LHCN-M2 (cell line): ENCODE data around the gene CNTN4. TPM values are rescaled to one million over a fixed set of nuclear protein-coding genes. Genes with fewer than 3 reads are reported as not detected.
"Not testable (repeated sequence)": the region's sequence is repeated elsewhere in the genome, so short reads cannot be mapped to it uniquely, and the experiment has no call there.

ENCODE experiments used
- DNase-seq: peaks from one replicate; pipeline ENCODE4 v3.0.0-alpha.2; 2012; ENCODE audit warnings: low read depth
- polyA plus RNA-seq: library from polyadenylated mRNA; unstranded; fragments of >200 nt; gene quantifications from one replicate; pipeline ENCODE4 v1.2.1, GENCODE V29; 2012; ENCODE audit warnings: missing spikeins
- total RNA-seq: library from RNA; depleted of rRNA; stranded (reverse); fragments of >200 nt; gene quantifications from 2 replicates; pipeline ENCODE4 v1.2.3, GENCODE V29; 2014; rRNA removed

The CNTN4 gene
- total RNA-seq = not detected in 2 replicates
- not detected for polyA plus RNA-seq

DNA sequence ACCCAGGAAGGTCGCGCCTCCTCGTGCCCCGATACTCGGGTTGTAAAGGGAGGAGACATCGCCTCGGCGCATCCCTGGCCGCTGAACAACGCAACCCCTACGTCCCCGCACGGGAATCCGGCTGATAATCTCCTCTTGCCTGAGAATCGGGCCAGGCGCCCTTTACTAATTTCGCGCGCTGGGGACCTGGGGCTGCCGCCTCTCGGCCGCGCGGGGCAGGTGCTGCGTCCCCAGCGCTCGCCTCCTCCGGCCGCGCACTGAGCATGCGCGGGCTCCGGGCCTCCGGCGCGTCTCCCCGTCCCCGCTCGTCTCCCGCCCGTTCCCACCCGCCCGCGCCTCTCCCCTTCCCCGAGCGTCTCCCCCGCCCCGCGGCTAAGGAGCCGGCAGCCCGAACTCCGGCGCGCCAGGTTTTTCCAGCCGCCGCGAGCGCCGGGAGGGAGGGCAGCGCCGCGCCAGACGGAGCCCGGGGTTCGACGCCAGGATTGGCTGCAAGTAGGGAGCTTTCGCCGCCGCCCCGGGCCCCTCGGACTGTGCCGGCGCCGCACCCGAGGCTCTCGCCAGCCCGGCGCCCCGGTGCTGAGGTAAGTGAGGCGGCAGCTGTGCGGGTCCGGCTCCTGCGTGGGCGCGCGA, at the start of gene CNTN4:
TSS of gene CNTN4 (plus strand) at position 469 of the 630 bp plus-strand sequence.
- no peak for DNase-seq

DNA sequence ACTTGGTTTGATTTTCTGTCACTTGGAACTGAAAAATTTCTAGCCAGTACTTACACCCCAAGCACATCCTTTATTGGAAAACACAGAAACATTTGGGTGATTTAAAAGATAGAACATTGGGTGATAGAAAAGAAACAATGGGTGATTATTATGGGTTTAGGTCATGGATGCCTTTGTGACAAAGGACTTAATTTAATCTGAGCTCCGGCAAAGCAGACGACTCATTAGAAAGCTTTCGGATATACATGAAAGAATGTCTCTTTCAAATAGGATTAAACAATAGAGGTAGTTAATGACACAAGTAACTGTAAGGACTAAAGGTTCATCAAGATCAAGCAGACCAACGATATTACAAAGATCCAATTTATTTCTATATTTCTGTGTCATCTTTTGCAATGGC, 37.3 kb upstream of the CNTN4 start:
- no peak for DNase-seq

DNA sequence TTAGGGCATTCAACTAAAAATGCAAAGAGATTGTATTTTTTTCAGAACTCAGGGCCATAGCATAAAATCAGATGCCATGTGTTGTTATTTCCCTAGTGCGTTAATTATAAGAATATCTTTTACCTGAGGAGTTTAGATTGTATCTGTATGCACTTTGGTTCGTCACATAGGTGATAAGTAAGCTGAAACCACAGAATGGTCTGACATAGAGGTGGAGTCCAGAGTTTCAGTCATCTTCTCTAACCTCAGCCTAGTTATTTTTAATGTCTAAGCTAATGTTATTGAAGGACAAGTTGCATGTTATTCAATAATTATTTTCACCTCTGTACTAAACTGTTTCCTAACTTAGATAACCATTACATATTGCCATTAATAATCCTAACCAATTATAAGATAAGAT, 27.1 kb upstream of the CNTN4 start:
- no peak for DNase-seq

DNA sequence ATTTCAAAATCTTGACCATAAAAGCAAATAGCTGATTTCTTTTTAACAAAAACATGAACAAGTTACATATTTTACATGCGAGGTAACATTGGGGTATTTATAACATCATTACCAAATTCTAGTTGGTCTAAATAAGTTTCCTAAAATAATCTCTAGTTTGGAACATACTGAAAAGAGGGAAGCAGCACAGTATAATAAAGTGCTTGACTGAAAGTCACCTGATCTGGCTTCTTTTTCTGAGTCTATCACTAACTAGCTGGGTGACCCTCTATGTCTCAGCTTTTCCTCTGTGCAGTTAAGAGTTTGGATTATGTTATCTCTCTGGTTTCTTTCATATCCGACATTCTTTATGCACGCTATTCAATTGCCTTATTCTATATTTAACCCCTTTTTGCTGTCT, 19.8 kb upstream of the CNTN4 start:
- DNase-seq = no peak

DNA sequence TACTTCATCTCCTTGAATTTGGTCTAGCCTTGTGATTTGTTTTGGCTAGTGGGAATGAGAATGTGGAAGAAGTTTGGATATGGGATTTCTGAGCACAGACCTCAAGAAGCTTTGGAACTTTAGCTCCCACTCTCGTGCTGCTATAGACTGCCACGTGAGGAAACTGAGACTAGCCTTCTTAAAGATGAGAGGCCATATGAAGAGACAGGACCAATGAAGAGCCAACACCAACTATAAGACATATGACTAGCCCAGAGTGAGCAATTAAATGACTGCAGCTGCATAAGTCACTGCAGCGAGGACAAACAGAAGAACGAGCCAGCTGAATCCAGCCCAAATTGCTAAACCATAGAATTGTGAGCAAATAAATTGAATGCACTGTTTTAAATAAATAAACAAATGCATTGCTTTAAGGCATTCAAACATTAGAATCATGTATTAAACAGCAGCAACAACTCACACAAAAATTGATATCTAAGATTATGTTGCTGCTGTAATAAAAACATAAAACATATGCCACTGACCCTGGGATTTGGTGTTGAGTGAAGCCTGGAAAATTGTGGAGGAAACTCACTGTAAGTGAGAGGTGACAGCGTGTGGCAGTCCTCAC, 15.7 kb upstream of the CNTN4 start:
- DNase-seq = no peak

DNA sequence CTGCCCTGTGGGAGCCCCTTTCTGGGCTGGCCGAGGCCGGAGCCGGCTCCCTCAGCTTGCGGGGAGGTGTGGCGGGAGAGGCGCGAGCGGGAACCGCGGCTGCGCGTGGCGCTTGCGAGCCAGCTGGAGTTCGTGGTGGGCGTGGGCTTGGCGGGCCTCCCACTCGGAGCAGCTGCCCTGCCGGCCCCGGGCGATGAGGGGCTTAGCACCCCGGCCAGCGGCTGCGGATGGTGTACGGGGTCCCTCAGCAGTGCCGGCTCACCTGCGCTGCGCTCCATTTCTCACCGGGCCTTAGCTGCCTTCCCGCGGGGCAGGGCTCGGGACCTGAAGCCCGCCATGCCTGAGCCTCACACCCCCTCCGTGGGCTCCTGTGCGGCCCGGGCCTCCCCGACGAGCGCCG, 15.1 kb upstream of the CNTN4 start:
- DNase-seq = not testable (repeated sequence)

DNA sequence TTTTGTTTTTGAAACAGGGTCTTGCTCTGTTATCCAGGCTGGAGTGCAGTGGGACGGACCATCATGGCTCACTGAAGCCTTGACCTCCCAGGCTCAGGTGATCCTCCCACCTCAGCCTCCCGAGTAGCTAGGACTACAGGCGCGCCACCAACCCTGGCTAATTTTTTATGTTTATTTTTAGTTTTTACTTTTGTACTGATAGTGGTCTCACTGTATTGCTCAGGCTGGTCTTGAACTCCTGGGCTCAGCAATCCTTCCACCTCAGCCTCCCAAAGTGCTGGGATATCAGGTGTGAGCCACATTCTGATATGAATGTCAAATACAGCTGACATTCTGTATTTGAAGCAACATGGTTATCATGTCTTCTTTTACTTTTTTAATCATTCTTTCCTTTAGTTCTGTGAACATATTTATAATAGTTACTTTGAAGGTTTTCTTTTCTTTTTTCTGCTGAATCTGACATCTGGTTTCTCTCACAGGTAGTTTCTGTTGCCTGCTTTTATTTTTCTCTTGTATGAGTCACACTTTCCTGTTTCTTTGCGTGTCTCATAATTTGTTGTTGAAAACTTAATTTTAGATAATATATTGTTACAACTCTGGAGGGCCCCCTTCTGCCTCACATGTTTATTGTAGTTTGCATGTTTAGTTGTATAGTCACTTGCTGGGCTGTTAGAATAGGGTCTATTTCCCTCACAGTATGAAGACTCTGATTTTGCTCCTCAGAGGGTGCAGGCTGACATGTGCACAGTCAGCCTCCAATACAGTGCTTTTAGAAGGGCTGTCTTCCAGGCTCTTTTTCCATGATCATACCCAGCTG, 8.4 kb upstream of the CNTN4 start:
- DNase-seq = no peak

DNA sequence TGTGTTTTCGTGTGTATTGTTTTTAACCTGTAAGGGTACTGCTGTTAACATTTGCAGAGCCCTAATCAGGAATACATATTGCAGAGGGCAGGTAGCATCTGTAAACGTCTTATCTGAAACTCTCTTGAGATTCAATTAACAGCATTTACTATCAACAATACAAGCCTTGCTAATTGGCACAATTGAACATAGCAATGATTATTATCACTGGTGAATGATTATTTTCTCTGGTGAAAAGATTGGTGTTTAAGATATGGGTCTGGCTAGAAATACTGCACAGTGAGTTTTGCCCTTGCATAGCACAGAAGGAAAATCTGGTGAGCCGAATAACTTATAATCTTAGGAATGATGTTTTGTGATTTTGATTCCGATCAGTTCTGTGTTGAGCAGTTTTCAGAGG, 5.9 kb upstream of the CNTN4 start:
- DNase-seq = no peak

DNA sequence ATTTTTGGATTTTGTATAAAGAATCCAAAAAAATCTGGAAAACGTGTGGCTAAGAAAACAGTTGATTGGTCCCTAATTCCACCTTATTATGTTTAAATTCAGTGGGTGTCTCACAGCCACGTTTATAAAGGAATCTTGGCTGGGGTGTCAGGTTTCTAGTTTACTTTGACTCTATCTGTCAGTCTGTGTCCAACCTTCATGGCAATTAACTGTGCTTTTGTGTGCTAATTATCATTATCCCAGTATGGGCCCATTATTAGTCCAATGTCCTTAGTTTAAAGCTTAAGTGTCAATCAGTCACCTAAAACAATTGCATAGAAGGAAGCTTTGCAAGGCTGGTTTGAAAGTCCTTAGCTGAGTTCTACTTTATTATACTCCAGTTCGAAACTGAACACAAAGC, 3.7 kb upstream of the CNTN4 start:
- no peak for DNase-seq

DNA sequence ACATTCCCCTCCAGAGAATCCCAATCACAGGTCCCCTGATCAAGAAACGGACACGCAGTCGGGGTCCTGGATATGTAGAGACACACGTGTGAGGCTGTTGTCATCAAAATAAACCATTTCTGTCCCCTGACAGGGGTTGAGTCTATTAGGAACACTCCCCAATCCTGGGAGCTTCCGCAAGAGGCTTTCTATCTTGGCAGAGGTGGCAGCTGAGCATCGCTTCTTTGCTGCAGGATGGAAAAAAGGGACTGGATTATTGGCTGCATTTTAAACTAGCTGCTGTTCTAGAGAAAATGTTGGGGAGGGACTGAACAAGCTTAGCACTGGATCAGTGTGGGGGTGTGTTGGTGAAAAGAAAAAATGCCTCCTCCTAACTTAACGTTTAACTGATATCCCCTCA, 2.5 kb upstream of the CNTN4 start:
- DNase-seq = no peak

DNA sequence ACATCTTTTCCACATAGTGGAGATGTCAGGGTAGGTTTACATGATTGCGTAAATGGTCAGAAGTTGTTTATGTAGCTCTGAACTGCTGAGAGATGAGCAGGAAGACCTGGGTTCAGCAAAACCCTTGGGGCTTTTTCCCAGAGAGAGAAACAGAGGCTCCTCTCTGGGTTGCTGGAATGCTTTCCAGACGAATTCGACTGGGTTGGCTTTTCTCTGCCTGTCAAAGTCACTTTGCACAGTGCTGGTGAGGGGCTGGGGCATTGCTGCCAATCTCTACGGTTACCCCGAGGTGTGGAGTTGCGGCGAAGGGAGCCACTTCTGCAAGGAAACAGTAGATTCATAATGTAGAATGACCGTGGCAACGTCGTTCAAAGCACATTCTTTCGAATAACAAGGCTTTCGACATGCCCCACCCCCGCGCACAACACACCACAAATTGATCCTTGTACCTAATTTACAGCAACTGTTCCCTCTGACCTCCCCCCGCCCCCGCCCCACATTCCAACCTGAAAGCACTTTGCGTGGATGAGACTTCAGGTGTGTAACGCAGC, 950 bp upstream of the CNTN4 start:
- DNase-seq = no peak

DNA sequence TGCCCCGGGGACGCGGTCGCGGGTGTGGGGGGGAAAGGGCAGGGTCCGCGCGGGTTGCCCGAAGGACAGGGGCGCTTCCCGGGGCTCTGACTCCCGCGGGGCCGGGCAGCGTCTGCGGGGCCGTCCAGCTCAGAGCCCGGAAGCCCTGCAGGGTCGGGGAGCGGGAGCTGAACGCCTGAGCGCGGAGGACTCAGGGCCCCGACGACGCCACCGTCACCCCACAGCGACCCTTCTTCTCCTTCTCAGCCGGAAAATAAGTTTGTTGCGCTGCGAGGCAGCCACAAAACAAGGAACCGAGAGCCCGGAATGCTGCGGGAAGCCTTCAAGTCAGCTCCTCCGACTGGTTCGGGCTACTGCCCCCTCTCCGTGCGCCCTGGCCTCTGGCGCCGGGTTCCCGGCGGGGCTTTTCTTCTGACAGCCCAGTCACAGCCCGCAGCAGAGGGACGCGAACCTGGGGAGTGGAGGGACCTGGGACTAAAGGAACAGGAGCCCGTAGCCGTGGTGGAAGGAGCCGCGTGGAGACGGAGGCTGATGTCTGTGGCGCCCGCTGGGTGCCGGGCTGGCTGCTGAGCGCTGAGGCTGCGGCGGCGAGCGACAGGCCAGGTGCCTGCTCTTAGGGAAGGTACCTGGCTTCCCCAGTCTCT, 484 bp downstream of the CNTN4 start:
- DNase-seq = no peak

DNA sequence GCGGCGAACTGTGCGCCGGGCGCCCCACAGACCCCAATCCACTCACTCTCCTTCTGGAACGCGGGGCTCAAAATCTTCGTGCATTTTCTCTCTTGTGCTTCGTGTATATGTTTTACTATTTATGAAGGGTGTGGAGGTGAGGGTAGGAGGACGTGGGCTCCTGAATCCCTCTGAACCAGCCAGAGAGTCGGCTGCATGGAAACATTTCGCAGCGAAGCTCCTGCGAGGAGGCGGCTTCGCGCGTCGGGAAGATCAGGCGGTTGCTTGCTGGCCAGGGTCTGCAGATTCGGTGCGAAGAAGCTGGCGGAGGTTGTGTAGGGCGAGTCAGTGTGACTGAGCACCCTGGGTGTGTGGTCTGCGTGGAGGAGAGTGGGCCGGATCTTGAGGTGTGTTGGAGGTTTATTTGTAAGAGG, 1.1 kb downstream of the CNTN4 start:
- no peak for DNase-seq

DNA sequence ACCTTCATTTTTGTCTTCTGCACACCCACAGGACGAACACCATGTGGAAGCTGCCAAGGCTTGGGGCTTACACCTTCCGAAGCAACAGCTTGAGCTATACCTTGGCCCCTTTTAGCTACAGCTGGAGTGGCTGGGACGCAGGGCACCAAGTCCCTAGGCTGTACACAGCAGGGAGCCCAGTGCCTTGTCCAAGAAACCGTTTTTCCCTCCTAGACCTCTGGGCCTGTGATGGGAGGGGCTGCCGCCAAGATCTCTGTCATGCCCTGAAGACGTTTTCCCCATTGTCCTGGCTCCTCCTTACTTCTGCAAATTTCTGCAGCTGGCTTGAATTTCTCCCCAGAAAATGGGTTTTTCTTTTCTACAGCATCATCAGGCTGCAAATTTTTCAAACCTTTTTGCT, 7.8 kb downstream of the CNTN4 start:
- DNase-seq = no peak

DNA sequence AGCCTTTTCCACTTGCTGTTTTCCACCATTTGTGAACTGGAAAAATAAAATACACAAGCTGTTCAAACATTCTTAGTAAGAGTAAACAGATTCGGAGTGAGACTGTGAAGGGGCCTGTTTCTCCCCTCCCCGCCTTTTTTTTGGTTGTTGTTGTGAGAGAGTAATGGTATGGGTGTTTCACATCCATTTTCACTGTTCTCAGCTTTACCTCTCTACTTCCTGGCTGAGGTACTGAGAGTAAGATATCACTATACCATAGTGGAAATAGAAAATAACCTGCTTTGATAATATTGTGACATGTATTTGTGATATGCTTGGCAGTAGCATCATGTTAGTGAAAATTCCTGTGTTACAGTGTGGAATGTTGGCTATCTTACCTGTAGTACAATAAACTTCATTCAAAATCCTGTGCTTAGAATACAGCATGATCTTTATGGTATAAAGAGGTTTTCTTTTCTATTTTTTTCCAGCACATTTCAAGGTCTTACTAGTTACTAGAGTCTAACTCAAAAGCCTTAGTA, 12.0 kb downstream of the CNTN4 start:
- no peak for DNase-seq

DNA sequence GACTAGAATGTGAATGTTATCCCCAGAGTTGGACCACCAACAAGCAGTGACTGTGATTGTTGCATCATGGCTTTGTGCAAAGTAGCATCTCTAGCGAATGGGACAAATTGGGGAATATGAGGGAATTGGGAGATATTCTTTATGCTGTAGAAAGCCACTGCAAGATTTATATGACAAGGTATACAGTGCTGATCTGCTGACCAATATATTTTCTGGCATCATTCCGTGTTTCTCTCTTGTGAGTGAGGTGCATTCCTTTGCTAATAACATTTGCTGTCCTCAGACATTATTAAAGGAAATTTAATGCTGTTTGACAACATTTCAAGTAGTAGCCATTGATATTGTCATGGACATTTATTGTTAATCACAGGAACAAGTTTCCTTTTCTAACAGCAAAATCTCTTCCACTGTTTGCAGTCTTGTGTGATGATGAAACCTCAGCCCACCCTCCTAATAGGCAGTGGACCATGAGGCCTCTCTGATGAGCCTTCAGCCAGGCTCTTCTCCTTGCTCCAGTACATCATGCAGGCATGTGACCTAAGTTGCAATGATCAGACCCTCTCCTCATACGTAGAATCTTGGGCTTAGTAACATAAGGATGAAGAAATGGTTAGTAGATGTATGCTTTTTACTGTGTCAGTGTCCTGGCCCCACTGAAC, 16.1 kb downstream of the CNTN4 start:
- DNase-seq = no peak

DNA sequence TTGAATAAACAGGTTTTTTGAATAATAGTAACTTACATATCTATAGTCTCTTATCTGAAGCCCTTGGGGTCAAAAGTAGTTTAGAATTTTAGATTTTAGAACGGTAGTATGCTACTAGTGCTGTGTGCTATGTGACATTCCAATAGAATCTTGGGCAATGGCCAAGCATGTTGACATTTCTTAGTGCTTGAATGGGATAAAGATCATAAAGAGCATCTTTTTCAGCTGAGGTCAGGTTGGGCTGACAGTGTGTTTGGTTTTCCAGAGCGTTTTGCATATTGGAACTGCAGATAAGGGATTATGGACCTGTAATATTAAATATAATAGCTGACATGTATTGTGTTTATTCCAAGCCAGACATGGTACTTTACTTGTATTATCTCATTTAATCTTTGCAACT, 32.1 kb downstream of the CNTN4 start:
- DNase-seq = no peak

DNA sequence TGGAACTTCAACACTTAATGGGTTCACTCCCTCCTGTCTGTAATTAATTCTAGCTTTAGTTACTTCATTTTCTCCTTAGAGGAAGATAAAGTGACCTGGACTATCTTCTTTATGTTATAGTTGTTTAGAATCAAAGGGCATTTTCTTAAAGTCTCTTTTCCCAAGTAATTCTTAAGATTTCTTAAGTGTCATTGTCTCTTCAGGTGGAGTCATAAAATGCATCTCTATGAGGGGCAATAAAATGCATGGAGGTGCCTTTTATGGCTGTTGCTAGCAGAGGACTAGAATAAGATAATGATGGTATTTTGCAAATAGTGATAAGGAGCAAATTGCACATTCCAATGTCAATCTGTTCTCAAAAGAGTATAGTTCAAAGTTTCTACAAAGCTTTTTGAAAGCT, 34.5 kb downstream of the CNTN4 start:
- no peak for DNase-seq

DNA sequence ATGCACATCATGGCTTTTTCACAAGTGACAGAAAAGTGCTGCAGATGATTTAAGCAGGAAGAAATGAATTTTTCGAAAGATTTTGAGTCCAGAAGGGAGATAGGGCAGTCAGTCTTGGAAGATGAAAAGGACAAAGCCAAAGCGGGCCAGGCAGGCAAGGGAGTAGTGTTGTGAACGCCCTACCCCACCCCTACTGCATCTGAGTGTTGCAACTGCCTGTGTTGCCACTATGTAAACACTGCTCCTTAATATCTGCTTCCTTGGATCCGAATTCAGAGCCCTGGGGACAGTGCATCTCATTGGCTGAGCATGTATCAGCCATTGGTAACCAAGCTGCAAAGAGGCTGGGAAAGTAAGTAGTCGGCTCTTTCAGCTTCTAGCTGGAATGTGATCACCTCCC, 39.0 kb downstream of the CNTN4 start:
- DNase-seq = no peak

DNA sequence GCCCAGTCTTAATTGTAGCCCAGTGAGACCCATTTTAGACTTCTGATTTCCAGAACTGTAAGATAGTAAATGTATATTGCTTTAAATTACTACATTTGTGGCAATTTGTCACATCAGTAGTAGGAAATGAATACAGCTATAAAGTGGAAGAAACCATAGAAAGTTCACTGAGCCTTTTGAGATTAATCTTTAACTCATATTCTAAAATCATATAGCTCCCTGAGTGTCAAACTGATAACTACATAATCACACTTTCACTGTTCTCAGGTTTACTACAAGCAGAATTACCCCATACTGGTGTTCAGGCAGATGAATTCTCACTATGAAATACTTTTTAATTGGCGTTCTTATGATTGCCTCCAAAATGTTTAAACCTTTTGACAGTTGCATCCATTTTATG, 42.8 kb downstream of the CNTN4 start:
- DNase-seq = no peak
